A172 (cell line): ENCODE measurements around the gene VIP. TPM values are rescaled to one million over a fixed set of nuclear protein-coding genes. Genes with fewer than 3 reads are reported as not detected.
"Not testable (repeated sequence)": the region's sequence is repeated elsewhere in the genome, so short reads cannot be mapped to it uniquely, and the experiment has no call there.

Experiments
- DNase-seq: peaks from one replicate; pipeline ENCODE4 v3.0.0-alpha.2; 2015; ENCODE audit warnings: low spot score
- total RNA-seq: library from RNA; depleted of rRNA; stranded (reverse); fragments of >200 nt; shearing (Covaris generic); gene quantifications from 2 replicates; pipeline ENCODE4 v1.2.3, GENCODE V29; 2014; rRNA removed

Gene VIP
- total RNA-seq, result 0.93 and 0.96 TPM in 2 replicates

DNA sequence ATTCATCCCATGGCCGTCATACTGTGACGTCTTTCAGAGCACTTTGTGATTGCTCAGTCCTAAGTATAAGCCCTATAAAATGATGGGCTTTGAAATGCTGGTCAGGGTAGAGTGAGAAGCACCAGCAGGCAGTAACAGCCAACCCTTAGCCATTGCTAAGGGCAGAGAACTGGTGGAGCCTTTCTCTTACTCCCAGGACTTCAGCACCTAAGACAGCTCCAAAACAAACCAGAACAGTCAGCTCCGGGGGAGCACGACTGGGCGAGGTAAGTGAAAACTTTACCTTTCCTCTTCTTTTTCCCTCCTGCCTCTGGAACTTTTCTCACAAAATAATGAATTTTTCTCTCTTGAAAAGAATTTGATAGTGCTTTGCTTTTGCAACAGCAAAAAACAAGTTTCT lies at the start of gene VIP:
VIP (plus strand) TSS at position 104 of the 400 bp plus-strand sequence. CDS start 1,381 bp downstream, outside the sequence.
- DNase-seq, result peak; percentile 55

DNA sequence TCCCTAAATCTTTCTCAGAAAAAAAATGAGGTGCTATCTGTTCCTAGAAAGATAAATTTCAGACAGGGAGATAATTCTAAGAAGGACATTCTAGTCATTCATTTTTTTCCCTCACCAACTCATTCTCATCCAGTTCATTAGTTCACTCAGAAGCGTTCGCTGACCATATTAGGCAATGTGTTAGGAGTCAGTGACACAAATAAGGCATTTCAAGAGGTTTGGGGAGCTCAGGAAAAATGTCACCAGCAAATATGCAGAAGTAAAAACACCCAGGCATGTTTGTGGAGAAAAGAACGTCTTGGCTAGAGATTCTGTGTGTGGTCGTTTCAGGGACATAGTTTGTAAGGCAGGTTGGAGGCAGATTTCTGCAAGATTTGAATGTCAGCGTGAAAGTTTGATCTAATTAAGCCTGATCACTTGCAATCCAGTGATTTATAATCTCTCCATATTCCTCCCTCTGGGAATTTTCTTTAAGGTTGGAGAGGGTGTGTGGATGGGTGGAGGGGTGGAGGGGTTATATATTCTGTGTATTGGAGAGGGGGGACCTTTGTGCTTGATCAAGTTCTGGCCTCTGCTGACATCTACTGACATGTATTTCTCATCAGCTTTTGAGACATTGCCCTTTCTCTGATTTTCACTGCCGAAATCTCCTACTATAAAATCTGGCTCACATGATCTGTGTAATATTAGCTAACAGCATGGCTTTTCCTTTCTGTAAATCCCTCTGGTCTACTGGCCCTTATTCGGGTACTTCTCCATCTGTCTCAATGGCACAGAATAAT lies 49.3 kb upstream of the VIP start:
- DNase-seq, result no peak

DNA sequence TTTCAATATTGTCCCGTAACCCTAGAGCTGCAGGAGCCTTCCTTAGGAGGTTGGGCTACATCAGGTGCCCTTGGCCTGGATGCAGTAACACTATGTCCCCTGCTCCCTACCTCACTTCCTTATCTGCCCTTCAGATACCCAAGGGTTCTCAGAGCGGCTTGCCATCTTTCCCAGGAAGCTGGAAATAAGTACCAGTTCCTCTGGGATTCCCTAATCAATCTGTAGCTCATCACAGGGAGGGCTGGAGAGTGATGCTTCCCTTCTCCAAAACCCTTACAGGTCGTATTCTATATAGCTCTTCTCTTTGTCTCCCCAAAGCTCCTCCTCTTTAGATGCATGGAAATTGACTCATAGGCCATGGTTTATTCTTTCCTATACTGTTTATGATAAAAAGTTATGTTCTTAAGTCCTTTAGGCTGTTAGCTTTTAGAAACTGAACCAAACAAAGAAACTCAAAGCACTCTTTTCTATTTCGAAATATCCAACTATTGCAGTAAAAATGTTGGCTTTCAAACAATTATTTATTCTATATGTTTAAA lies 48.7 kb upstream of the VIP start:
- no peak for DNase-seq

DNA sequence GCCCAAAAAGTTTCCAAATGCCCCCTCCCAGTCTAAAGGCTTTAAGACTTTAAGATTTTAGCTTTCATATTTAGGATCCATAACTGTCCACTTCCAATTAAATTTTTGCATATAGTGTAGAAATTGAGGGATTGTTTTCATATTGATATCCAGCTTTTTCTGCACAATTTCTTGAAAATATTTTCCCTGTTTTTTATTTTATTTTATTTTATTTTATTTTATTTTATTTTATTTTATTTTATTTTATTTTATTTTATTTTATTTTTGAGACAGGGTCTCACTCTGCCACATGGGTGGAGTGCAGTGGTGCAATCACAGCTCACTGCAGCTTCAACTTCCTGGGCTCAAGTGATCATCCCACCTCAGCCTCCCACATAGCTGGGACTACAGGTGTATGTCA lies 46.8 kb upstream of the VIP start:
- not testable (repeated sequence) for DNase-seq

DNA sequence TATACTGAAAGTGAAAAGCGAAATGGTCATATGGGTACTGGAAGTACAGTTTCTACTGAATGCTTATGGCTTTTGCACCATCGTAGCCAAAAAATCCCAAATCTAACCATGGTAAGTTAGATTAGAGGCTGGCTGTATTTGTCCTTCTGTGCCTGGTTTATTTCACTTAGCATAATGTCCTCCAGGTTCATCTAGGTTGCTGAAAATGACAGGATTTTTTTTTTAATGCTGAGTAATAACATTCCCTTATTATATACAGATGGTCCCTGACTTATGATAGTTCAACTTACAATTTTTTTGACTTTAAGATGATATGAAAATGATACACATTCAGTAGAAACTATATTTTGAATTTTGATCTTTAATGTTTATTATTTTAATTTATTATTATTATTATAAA lies 45.3 kb upstream of the VIP start:
- no peak for DNase-seq

DNA sequence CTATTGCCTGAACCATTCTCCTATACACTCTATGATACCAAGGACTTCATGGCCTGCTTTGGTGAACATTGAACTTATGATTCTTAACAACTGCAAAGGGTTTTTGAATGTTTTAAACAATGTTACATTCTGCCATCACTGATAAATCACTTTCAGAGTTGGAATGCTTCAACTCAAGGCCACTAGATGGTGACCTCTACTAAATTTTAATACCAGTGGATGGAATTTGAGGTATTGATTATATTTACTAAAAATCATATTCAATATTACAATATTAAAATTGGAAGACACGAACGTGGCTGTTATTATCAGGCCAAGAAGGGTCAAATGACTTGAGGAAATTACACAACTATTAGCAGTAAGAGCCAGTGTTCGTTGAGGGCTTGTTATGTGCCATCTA lies 34.3 kb upstream of the VIP start:
- no peak for DNase-seq

DNA sequence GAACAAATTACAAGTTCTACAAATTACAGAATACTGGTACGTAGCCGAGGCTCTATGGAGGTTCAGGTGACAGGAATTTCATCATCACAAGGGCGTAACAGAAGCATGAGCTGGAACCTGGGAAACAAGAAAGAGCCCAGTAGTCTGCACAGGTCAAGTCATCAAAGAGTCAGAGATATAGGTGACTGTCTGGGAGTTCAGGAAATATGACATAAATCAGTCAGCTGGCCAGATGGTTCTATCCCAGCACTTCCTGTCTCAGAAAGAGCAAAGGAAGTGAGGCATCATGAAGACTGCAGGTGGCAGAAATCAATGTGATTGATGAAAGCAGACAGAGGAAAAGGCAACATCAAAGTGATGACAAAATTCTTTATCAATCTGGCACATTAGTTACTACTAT lies 29.6 kb upstream of the VIP start:
- DNase-seq, result peak; percentile 83

DNA sequence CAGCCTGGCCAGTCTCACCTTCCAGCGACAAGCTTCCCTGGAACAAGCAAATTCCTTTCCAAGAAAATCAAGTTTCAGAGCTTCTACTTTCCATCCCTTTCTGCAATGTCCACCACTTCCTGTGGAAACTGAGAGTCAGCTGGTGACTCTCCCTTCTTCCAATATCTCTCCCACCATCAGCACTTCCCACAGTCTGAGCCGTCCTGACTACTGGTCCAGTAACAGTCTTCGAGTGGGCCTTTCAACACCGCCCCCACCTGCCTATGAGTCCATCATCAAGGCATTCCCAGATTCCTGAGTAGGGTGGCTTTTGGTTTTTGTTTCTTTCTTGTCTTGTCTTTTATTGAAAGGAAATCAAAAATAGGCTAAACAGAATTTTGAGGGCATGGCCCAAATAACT lies 28.6 kb upstream of the VIP start:
- peak; percentile 38 for DNase-seq

DNA sequence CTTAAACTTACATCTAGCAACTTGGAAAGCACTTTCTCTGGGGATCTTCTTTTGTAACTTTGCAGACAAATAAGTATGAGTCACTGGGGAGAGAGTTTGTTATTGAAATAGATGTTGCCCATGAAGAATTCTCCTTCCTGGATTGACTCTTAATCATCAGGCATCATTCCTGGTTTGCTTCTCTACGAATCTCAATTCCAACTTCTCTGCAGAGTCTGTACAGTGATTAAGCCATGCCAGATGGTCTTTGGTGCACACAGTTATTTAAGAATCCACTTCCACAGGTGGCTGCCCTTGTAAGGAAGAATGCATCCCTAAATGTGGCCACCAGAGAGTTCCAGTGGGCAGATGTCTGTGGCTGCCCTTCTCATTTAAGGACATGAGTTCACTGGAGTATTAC lies 27.2 kb upstream of the VIP start:
- DNase-seq, result peak; percentile 63

DNA sequence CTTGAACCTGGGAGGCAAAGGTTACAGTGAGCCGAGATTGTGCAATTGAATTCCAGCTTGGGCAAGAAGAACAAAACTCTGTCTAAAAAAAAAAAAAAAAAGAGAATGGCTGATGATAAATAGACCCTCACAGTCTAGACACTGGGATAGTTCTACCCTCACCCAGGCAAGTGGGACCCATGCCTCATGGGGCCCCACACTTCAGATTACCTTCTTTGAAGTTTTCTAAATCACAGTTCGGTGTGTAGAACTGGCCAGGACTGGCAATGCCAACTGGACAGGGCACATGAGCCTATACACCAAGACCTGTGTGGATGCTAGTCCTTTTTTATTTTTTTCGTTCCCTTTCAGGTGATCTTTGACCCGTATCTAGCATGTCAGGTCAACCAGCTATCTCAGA lies 24.3 kb upstream of the VIP start:
- no peak for DNase-seq

DNA sequence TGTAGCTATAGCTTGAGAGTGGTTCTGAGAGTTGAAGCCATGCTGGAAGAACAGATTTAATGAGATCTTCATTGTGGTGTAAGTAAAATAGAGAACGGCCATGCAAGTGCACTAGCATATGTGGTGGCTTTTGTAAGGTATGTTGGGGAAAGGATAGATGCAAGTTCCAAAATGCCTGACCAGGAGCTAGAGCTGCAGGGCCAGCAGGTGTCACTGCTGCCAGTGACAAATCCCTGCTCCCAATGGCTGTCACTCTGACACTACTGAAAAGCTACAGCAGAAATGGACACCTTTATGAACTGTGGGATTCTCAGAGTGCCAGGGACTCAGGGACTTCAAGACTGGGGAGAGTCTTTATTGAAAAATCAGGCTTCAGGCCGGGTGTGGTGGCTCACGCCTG lies 23.1 kb upstream of the VIP start:
- no peak for DNase-seq

DNA sequence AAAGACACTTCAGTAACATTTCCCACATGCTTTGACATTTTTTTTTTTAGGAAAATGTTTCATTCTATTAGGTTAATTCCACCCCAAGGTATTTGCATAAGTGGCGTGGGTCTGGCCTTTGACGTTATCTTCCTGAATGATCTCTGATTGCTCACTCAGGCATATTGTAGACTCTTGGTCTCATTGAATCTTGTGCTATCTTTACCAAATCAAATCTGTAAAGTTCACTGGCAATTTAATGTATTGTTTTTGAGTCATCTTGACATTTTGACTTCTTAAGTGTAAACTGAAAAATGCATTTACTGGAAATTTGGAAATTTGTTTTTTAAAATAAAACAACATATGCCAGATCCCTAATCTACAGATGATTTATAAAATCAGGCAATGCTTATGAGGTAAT lies 16.0 kb upstream of the VIP start:
- DNase-seq, result no peak

DNA sequence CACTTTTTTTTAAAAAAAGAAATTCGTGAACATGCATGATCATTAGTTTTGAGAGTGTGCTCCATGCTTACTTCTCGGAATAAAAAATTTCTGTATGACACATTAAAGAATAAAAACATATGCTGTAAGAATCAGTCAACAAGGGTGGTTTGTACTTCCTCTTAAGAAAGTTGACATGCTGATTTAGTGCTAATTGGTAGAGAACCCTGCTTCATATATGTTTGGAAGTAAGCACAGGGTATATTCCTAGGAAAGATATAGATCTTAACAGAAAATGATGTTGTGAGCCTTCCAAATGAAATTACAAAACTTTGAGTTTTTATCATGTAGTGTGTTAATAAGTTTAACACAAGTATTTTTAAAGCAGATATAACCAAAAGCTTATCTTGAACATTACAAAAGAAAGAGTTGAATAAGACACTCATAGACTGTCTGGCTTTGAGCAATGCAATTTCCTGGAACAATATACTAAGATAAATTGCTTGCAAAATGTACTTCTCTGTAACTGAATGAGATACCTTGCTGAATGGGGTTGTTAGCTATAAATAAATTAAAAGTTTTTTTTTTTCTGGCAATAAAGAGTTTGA lies 13.8 kb upstream of the VIP start:
- no peak for DNase-seq

DNA sequence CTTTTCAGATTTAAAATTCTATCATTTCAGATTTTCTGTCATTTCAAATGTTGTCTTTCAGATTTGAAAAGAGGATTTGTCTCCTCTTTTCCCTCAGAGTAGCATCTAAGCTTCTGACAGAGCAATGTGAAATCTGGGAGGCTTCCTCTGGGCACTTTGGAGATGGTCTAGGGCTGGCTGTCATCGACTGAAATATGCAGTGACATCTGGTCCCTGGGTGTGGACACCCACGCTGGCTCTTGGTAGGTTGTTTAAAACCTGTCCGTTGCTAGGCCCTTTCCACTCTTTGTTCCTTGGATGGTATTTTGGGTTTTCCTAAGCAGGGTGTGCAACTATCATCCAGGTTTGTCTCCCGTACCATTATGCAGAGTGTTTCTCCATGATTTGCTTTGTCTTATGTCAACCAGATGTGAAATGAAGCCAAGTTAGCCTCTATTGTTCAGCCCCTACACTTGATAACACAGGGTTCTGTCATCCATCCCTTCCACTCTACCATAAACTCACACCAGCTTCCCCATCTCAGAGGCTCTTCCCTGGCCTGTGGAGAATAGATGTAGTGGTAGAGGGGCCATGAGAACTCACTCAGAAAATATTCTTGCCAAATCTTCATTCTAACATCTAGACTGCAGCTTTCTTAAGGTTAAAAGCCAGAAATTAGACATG lies 5.0 kb upstream of the VIP start:
- no peak for DNase-seq

DNA sequence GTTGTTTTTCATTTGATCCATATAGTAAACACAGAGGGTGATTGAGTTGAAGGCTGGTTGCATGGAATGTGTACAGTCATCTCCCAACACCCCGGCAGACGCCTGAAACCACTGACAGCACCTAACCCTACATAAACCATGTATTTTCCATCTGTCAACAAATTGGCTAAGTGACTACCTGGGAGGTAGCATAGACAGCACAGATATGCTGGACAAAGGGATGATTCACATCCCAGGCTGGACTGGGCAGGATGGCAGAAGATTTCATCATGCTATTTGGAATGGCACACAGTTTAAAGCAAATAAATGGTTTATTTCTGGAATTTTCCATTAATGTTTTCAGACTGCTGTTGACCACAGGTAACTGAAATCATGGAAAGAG lies 4.4 kb upstream of the VIP start:
- peak; percentile 77 for DNase-seq

DNA sequence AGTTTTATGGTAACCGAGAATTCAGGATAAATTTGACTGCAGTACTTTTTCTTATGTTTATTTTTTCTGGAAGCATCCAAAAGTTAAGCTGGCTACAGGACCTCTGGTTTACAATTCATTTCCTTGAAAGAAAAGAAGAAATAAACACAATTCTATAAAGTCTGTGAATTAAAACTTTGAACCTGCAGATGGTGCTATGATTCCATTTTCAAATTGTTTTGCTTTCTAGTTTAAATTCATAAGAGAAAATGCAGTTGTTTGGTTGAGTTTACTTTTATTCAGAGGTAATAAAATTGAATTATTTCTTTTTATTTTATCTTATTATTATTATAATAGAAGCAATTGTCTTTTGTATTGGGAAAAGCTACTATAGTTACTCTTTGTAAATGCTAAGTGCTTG lies 1.8 kb upstream of the VIP start:
- DNase-seq, result no peak

DNA sequence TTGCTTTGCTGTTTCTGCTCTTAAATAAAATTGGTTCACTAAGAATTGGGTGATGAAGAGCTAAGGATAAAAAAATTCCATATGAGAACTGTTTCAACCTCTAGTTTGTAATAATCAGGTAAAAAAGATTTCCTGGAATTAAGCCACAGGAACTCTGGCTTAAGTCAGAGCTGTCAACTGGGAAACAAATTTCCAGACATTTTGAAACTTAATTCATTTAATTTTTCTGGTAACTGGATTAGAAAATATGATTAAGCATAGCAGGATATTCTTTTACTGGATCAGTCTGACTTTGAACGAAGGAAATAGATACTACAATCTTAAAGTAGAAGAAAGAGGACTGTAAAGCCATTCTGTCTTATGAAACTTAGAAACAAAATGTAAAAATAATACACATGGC lies 1.3 kb upstream of the VIP start:
- DNase-seq, result no peak

DNA sequence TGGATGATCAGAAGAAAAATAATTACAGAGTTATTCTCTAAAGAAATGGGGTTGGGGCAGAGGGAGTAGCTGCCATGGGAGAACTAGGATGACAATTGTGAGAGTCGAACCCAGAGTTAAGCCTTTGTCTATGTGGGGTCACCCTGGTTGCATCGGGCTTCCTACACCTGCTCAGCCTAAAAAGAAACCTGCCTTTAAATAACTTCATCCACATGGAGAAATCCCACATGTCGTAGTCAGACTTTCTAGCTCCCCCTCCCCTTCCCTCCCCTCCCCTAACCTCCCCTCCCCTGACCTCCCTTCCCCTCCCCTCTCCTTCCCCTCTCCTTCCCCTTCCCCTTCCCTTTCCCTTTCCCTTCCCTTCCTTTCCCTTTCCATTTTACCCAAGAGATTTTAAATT lies 14.7 kb downstream of the VIP start:
- DNase-seq, result no peak

DNA sequence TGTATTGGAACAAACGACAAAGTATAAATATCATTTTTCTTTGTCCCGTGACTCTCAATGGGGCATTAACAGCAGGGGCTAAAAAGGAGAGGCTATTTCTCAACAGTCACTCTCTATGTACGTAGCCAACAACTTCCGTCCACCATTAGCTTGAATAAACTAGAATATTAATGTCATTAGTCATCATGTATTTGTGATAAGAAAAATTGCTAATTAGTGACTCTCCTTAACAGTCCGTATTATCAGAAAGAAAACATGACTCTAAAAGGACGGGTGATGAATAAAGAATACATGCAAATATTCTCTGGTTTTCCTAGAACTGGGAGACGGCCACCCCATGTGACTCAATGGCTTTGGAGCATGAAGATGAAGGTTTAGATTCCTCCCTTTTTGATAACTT lies 18.6 kb downstream of the VIP start:
- DNase-seq, result no peak

DNA sequence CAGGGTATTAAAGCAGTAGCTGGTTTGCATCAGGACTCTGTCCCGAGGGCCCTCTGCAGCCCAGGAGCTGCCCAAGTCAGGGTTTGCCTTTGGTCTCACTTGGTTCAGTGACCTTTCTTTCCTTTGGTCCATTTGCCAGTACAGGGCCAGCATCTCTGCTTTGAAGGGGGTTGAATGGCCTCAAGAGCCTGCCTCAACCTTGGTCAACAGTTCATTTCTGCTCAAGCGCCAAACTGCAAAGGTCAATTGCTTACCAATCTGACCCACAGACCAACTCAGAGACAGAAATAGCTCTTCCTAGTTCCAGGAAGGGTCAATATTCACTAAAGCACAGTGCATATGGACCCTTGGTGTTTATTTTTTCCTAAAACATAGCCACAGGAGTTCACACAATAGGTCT lies 19.4 kb downstream of the VIP start:
- DNase-seq, result no peak

DNA sequence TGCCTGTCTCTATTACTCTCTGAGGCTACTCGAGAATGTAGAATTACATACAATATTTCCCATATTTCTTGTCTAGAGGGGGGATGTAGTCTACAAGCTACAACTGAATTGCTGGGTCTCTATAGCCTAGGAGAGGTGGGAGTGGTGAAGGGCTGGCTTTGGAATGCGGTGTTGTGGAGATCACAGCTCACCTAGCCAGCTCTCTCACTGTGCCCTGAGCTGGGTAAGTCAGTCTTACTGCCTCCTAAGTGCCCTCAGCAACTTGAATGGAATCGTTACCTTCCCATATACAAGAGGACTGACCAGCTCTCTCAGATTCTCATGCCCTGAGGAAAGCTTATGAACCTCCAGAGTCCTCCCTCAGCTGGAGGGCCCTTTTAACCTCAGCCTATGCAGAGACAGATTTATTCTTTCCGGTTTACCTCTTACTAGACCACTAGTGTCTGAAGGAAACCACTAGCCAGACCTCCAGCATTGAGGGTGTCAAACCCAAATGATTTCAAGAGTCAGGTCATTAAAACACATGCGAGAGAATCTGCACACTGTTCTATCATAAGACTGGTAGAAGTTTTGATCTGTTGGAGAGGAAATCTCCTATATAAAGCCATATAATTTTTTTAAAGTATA lies 20.6 kb downstream of the VIP start:
- no peak for DNase-seq

DNA sequence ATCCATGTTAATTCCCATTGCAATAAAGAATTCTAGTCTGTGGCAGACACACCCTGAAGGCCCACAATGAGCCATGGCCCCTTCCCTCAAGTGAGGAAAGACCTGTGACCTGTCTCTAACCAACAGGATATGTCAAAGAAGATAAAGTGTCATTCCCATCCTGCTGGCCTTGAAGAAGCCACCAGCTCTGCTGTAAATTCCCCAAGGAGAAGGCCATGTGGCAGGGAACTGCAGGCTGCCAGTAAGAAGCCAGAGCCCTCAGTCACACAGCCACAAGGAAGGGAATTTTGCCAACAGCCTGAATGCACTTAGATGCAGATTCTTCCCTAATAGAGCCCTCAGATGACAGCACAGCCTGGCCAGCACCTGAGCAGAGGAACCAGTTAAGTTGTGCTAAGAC lies 24.8 kb downstream of the VIP start:
- peak; percentile 26 for DNase-seq

DNA sequence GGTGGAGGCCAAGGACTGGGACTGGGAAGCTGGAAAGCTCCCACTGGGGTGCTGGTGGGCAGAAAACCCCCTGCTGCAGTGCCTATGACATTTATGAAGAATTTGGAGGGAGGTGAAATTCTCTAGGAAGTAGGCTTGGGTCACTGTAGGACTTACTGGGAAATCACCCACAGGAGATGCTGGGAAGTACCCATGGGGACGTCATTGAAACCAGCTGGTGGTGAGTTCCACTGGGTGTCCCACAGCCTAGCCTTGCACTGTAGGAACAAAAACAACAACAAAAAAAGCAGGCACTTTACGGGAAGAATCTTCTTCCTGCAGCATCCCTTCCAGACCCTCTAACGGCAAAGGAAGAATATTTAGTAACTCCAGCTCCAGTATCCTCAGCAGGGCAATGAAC lies 26.2 kb downstream of the VIP start:
- DNase-seq, result no peak
